Suppressor macrophage treated with lipopolysaccharide for 1 hour (primary cell): ENCODE results near the gene ANKRD13B.
"Not testable (repeated sequence)": the region's sequence is repeated elsewhere in the genome, so short reads cannot be mapped to it uniquely, and the experiment has no call there.

Source experiments
- DNase-seq, 3 donors: peaks; one replicate each; pipeline ENCODE4 v3.0.0-alpha.2; 2020 to 2022

The ANKRD13B gene

DNA sequence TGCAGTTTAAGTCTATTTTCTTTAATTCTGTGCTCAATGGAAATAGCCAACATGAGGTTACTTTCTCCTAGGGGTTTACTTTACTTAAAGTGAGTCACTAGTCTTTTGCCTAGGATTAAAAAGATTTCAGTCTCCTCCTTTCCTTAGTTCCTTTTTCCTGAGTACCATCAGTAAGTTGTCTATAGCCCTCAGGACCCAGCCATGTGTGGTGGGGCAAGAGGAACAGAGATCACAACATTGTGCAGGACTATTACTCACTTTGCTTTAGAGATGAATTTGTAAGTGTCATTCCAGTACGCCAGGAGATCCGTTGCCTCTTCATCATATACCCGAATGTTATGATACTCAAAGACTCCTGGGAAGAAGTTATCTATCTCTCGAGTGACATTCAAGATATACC lies 57.5 kb downstream of the ANKRD13B start:
- DNase-seq, result peak; percentile 67 to 78 (median 75)

- DNase-seq, result not testable (repeated sequence)
These were observed 59.0 kb downstream of the ANKRD13B start for GRCh38 chr17:29651913-29652312.

DNA sequence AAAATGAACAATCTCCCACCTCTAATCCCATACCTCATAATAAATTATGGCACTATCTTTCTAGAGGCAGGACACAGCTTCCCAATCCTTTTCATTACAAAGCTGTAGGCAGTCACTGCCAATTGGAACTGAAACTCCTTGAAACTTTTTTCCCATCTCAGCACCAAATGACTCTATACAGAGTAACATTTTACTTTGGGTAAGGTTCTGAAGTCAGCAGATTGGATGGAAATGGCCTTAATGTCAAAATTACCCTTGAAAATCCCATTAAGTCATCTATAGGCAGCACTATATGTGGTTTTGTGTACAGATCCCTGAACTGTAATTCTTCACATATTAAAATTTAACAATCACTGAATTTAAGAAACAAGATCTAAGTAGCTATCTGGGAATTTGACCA lies 60.0 kb downstream of the ANKRD13B start:
- peak; percentile 17 to 64 (median 45) for DNase-seq

DNA sequence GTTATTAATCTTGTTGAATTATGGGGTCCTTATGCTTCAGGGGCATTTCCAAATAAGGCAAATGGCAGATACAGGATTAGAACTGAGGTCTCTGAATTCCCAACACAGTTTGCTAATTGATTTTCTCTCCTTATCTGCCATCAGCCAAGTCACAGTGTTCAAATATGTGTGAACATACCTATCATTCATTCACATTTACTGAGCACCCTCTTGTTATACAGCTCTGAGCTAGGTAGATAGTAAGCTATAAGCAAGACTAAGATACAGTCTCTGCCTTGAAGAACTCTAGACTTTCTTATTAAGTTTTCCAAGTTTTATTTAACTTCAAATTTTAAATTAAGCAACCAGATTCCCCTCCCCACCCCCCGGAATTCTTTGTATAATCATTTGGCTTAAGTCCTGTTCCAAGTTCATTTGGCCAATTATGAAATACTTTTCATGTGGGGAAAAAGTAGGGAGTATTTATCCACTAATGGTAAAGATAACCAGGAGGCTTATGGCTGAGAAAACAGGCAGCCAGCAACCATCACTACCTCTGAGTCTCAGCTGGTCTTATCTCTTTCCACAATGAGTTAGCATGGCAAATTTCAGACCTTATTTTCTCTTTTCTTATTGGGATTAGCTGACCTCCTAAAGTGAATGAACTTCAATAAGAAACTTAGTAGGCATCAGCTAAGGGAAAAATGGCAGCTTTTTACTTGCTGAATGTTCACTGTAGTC lies 61.2 kb downstream of the ANKRD13B start:
- no peak for DNase-seq

DNA sequence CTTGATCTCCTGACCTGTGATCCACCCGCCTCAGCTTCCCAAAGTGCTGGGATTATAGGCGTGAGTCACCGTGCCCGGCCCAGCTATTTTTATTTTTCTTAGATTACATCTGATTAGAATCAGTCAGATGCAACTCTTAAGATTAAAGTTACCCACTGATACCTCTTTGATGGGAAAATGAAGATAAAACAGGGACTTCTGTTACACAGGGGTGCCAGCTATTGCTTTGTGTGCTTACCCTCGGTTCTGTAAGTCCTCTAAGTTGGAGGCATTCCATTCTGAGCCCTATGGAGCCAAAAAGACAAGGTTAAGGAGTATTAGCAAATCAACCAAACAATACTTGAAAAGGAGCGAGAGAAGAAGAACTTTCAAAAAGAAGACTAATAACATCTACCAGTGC lies 62.4 kb downstream of the ANKRD13B start:
- no peak for DNase-seq

DNA sequence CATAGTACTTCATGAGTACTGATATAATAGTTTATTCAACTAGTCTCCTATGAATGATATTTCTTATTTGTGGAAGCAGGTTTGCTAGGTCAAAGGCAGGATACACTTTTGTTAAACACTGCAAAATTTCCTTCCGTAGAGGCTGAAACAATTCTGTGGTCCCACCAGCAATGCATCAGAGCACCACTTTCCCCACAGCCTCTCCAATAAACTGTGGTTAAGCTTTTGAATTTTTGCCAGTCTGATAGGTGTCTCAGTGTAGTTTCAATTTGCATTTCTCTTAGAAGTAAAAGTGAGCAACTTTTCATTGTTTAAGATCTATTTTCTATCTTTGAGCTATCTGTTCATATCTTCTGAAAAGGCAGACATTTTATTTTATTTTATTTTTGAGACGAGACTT lies 66.2 kb downstream of the ANKRD13B start:
- no peak for DNase-seq

- no peak for DNase-seq
These were observed 68.3 kb downstream of the ANKRD13B start for GRCh38 chr17:29661213-29661612.

GRCh38 chr17:29663155-29663554 lies 70.2 kb downstream of the ANKRD13B start:
- DNase-seq, result no peak
